Kidney epithelial cell (primary cell): ENCODE data around the gene SLC1A5. TPM values are rescaled to one million over a fixed set of nuclear protein-coding genes. Genes with fewer than 3 reads are reported as not detected.
A peak's percentile ranks its signal among the peaks of the same experiment; 100 is the strongest.

Experiments used
- DNase-seq: peaks from one replicate; pipeline ENCODE4 v3.0.0-alpha.2; 2010; ENCODE audit warnings: low read depth
- H3K27me3 ChIP-seq: 2 replicates; pipeline ENCODE4 v1.6.0; 2011; ENCODE audit warnings: low read length; ENCODE audit not compliant: control insufficient read depth, insufficient read depth
- H3K36me3 ChIP-seq: 2 replicates; pipeline ENCODE4 v1.5.1; 2011; ENCODE audit warnings: low read length; ENCODE audit not compliant: control insufficient read depth, insufficient read depth
- H3K4me3 ChIP-seq: 2 replicates; pipeline ENCODE4 v1.5.1; 2011; ENCODE audit warnings: low read depth, mild to moderate bottlenecking, control low read depth, low read length
- CTCF ChIP-seq: IDR thresholded peaks from 2 replicates; pipeline ENCODE4 v1.5.1; 2011; ENCODE audit warnings: mild to moderate bottlenecking, moderate library complexity, low read length, control low read depth, inconsistent platforms; ENCODE audit not compliant: insufficient read depth, poor library complexity, severe bottlenecking
- total RNA-seq: library from RNA; depleted of rRNA; stranded (reverse); fragments of >200 nt; gene quantifications from 2 replicates; pipeline ENCODE4 v1.2.3, GENCODE V29; 2015

Gene SLC1A5
- total RNA-seq, 1 donor from 2014 or later, result 192 TPM

GRCh38 chr19:46753420-46754155 is 34.8 kb downstream of the SLC1A5 start:
- Histone ChIP-seq H3K4me3 (no peak overlapping the region), H3K27me3 (peaks cover 9% of the 10 kb centered on the region), H3K36me3 (no peaks in the 10 kb centered on the region)
- no peak for DNase-seq
- peak; percentile 57 for TF ChIP-seq CTCF

DNA sequence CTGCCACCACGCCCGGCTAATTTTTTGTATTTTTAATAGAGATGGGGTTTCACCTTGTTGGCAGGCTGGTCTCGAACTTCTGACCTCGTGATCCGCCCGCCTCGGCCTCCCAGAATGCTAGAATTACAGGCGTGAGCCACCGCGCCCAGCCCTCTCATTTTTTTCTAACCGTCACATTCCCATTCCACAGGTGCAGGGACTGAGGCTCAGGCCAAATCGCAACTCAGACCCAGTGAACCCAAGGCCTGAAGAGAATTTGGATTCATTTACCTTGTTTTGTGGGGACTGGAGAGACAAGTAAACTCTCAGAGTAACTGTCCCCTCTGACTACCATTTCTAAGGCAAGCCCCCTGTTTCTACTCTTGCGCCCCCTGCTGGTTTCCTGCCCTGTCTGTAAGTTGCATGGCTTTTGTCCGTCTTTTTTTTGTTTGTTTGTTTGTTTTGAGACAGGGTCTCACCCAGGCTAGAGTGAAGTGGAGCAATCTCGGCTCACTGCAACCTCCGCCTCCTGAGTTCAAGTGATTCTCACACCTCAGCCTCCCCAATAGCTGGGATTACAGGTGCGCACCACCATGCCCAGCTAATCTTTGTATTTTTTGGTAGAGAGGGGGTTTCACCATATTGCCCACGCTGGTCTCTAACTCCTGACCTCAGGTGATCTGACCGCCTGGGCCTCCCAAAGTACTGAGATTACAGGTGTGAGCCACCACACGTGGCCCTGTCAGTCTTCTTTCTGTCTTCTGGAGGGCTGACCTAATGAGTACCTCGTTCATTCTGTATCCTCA is 39.9 kb downstream of the SLC1A5 start:
- Histone ChIP-seq H3K36me3 (no peaks in the 10 kb centered on the region), H3K27me3 (no peaks in the 10 kb centered on the region), H3K4me3 (no peak overlapping the region)
- peak; percentile 74 for TF ChIP-seq CTCF
- no peak for DNase-seq

DNA sequence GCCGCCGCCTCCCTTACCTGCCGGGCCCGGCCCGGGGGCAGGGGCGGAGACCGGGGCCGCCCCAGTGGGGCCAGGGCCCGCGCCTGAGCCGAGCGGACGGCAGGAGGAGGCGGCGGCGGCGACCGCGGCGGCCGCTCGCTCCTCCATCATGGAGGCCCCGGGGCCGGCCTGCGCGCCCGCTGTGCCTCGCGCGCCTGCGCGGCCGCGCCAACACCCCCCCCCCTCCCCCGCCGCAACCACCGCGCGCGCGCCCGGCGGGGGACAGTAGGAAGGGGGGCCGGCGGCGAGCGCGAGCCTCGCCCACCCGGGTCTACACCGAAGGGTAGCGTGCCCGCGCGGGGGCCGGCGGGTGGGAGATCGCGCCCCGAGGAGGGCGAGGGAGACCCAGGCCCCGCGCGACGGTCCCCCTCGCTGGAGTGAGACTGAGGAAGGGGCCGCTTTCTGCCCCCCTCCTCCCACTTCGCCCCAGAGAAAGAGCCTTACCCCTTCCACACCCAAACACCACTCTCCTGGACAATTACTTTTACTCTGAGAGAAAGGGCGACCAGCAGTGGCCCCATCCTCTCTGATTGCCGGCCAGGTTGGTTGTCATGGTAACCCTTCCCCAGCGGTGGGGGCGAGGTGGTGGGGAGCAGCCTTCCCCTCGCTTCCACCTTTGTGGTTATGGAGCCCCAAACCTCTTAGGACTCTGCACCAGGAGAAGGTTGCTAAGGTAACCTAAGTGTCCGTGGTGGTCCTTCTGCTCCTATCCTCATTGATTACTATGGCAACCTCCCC is 41.9 kb downstream of the SLC1A5 start, which contains the start of gene STRN4:
STRN4 (minus strand) TSS at position 170 of the 777 bp plus-strand sequence; CDS start at position 150, 20 bp downstream.
- no peaks in the 10 kb centered on the region for H3K27me3 ChIP-seq
- H3K4me3 ChIP-seq, result peak within 1 kb of the TSS; percentile 98
- no peaks in the 10 kb centered on the region for H3K36me3 ChIP-seq
- no peak for TF ChIP-seq CTCF
- DNase-seq, result no peak

GRCh38 chr19:46745521-46746280 is 42.7 kb downstream of the SLC1A5 start, which contains the start of gene FKRP:
TSS of gene FKRP (plus strand) at chr19:46746057. CDS start at chr19:46755451, 9,394 bp downstream.
- no peaks in the 10 kb centered on the region for H3K36me3 ChIP-seq
- no peak for DNase-seq
- TF ChIP-seq CTCF, result no peak
- H3K4me3 ChIP-seq, result peak within 1 kb of the TSS; percentile 98
- no peaks in the 10 kb centered on the region for H3K27me3 ChIP-seq

GRCh38 chr19:46745030-46745429 is 43.4 kb downstream of the SLC1A5 start:
- H3K4me3 ChIP-seq, result peak overlapping the region; percentile 98
- DNase-seq, result no peak
- H3K36me3 ChIP-seq, result no peaks in the 10 kb centered on the region
- no peak for TF ChIP-seq CTCF
- H3K27me3 ChIP-seq, result no peaks in the 10 kb centered on the region
